T-cell (primary cell): ENCODE data around the gene CKAP2L. TPM values are rescaled to one million over a fixed set of nuclear protein-coding genes. Genes with fewer than 3 reads are reported as not detected.

Source experiments
- ATAC-seq, 4 experiments: fragments of 200-7000 bp in 3 of 4; fragments of 150-1000 bp in 1 of 4; cut with Tn5 transposase; replicated peaks in 1 of 4; 1 replicate in 3 of 4; 2 replicates in 1 of 4; pipeline ENCODE4 v1.10.0; 2021; ENCODE audit warnings: moderate library complexity in 3 of 4, mild to moderate bottlenecking in 2 of 4, moderate number of reproducible peaks in 1 of 4
- CTCF ChIA-PET, 2 donors: fragments of 300-600 bp; sonication (Branson Sonifier 250); formaldehyde crosslinking; loops; one replicate each; lab custom pipeline; 2022; ENCODE audit warnings: antibody characterized with exemption in 2 of 2; lab: Charles Lee
- POLR2A ChIA-PET, 2 donors: fragments of 300-600 bp; sonication (Branson Sonifier 250); formaldehyde crosslinking; loops; one replicate each; lab custom pipeline; 2022; ENCODE audit warnings: antibody characterized with exemption in 2 of 2; lab: Charles Lee
- DNase-seq, 35 experiments: peaks; one replicate each; pipeline versions ENCODE4 v3.0.0 to v3.0.0-alpha.2; 2013 to 2023
- H3K27ac ChIP-seq: one replicate; pipeline ENCODE4 v1.5.1; 2013; ENCODE audit warnings: low read length
- H3K27me3 ChIP-seq, 2 experiments: replicated peaks in 1 of 2; 1 replicate in 1 of 2; 2 replicates in 1 of 2; pipeline versions ENCODE4 v1.6.1 to v1.7.0; 2013; ENCODE audit warnings: low read length in 1 of 2, mixed read lengths in 1 of 2; ENCODE audit not compliant: control insufficient read depth in 2 of 2, insufficient read depth in 2 of 2; ENCODE audit errors: extremely low read depth in 1 of 2
- H3K36me3 ChIP-seq, 2 donors: 1 replicate in 1 of 2; 2 replicates in 1 of 2; pipeline versions ENCODE4 v1.6.1 to v1.7.0; 2013; ENCODE audit warnings: low read length in 1 of 2; ENCODE audit not compliant: control insufficient read depth in 2 of 2, insufficient read depth in 1 of 2; ENCODE audit errors: extremely low read depth in 1 of 2
- H3K4me1 ChIP-seq, 2 experiments: 1 replicate in 1 of 2; 2 replicates in 1 of 2; pipeline versions ENCODE4 v1.6.1 to v1.7.0; 2013; ENCODE audit warnings: low read length in 2 of 2, mixed read lengths in 1 of 2; ENCODE audit not compliant: insufficient read depth in 2 of 2, control insufficient read depth in 1 of 2; ENCODE audit errors: extremely low read depth in 1 of 2
- H3K4me3 ChIP-seq, 2 donors: 1 replicate in 1 of 2; 2 replicates in 1 of 2; pipeline versions ENCODE4 v1.5.1 to v1.7.0; 2013; ENCODE audit warnings: mild to moderate bottlenecking in 2 of 2, low read length in 1 of 2, moderate library complexity in 1 of 2; ENCODE audit not compliant: control insufficient read depth in 1 of 2; ENCODE audit errors: extremely low read depth in 1 of 2
- H3K9me3 ChIP-seq: 2 replicates; pipeline ENCODE4 v1.7.0; 2013
- H3K27ac Mint-ChIP-seq, 2 donors: one replicate each; pipeline ENCODE4 v1.8.0; 2020 to 2021; ENCODE audit warnings: mild to moderate bottlenecking in 2 of 2, mixed read lengths in 2 of 2
- H3K27me3 Mint-ChIP-seq, 2 donors: one replicate each; pipeline ENCODE4 v1.8.0; 2021 to 2022; ENCODE audit warnings: mixed read lengths in 2 of 2
- H3K36me3 Mint-ChIP-seq: one replicate; pipeline ENCODE4 v1.8.0; 2021; ENCODE audit warnings: mixed read lengths
- H3K4me1 Mint-ChIP-seq, 3 donors: one replicate each; pipeline ENCODE4 v1.8.0; 2020 to 2022; ENCODE audit warnings: mixed read lengths in 3 of 3, mild to moderate bottlenecking in 1 of 3
- H3K4me3 Mint-ChIP-seq, 3 donors: one replicate each; pipeline ENCODE4 v1.8.0; 2020 to 2022; ENCODE audit warnings: mild to moderate bottlenecking in 3 of 3, mixed read lengths in 3 of 3, moderate library complexity in 3 of 3
- H3K9me3 Mint-ChIP-seq, 3 donors: one replicate each; pipeline ENCODE4 v1.8.0; 2020 to 2022; ENCODE audit warnings: mixed read lengths in 3 of 3
- WGBS: methylation state at CpG from one replicate; pipeline ENCODE4 v1.1.5; 2013; ENCODE audit warnings: missing lambda C conversion rate; ENCODE audit not compliant: insufficient coverage; 5-methylcytosine and 5-hydroxymethylcytosine counted together
- total RNA-seq, 35 experiments: library from RNA in 6 of 35; stranded (reverse) in 6 of 35; fragments of 120-200 nt in 1 of 35; gene quantifications; one replicate each; pipeline versions ENCODE4 v1.2.1 to v1.2.4 and lab custom pipeline; 2013 to 2026

Gene CKAP2L
- total RNA-seq, 5 donors from 2014 or later (not counting 1 experiment from before 2014, with no cell fraction given) = 0.22 to 1.5 (median 0.33) TPM

DNA sequence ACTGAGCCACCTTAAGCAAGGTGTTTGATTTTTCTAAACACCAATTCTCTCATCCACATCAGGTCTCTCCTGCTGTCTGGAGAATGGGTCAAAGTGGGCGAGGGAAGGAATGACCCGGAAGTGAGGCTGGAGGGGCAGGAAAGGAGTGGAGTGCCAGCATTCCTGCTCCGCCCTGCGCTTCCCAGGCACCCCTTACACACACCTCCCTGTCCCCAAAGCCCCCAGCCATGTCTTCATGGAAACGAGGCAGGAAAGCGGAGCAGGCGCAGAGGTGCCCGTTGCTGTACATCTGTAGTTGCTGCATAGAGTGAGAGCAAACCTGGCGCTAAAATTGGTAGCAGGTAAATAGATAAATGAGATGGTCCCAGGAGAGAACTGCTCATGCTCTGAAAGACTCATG, 70.8 kb downstream of the CKAP2L start:
- H3K4me1 ChIP-seq = peaks cover 4 to 30% of the 10 kb centered on the region in 2 experiments
- no peak overlapping the region for H3K27ac ChIP-seq
- no peaks in the 10 kb centered on the region for H3K36me3 ChIP-seq
- Mint-ChIP-seq H3K4me3 (no peak overlapping the region), H3K27ac (peak overlapping the region in 1 of 2 donors; percentile 58), H3K27me3 (no peaks in the 10 kb centered on the region), H3K9me3 (no peaks in the 10 kb centered on the region), H3K4me1 (peaks cover 28 to 32% (median 29%) of the 10 kb centered on the region in 3 donors), H3K36me3 (no peaks in the 10 kb centered on the region)
- no peak overlapping the region for H3K4me3 ChIP-seq
- no peaks in the 10 kb centered on the region for H3K27me3 ChIP-seq
- no peaks in the 10 kb centered on the region for H3K9me3 ChIP-seq
- ATAC-seq (no peak), DNase-seq (no peak)
- whole genome bisulfite sequencing = 97% methylated on average over 4 of the region's 9 CpGs
- ChIA-PET POLR2A (interaction anchor here in 1 of 2 donors (0.7 kb wide), 1 partner anchor 12 kb away, joined by 8 read pairs; no protein-coding TSS in a partner anchor), CTCF (interaction anchor here in 1 of 2 donors (1.0 kb wide), 1 partner anchor 64 kb away, joined by 4 read pairs; no protein-coding TSS in a partner anchor)

GRCh38 chr2:112692918-112693317, 71.5 kb downstream of the CKAP2L start:
- H3K9me3 Mint-ChIP-seq = no peaks in the 10 kb centered on the region
- H3K36me3 ChIP-seq = no peaks in the 10 kb centered on the region
- peaks cover 4 to 30% of the 10 kb centered on the region in 2 experiments for H3K4me1 ChIP-seq
- no peak overlapping the region for H3K4me3 Mint-ChIP-seq
- no peaks in the 10 kb centered on the region for H3K27me3 ChIP-seq
- H3K4me1 Mint-ChIP-seq = peaks cover 28 to 32% (median 29%) of the 10 kb centered on the region in 3 donors
- H3K27ac ChIP-seq = peak overlapping the region; percentile 27
- WGBS = no CpG with 5 or more reads among the region's 1 CpG
- H3K27me3 Mint-ChIP-seq = no peaks in the 10 kb centered on the region
- no peak overlapping the region for H3K4me3 ChIP-seq
- ATAC-seq (no peak), DNase-seq (no peak)
- H3K27ac Mint-ChIP-seq = peak overlapping the region; percentile 53 to 86
- H3K9me3 ChIP-seq = no peaks in the 10 kb centered on the region
- POLR2A ChIA-PET = interaction anchor here in 1 of 2 donors (0.9 kb wide), 1 partner anchor 108 kb away, joined by 3 read pairs; the partner anchor contains the start of gene CHCHD5
- H3K36me3 Mint-ChIP-seq = no peaks in the 10 kb centered on the region
- CTCF ChIA-PET = interaction anchor here (0.7 to 4.3 kb wide), 7 partner anchors 45 to 434 kb away, joined by 3 to 40 read pairs (median 4); no protein-coding TSS in a partner anchor

GRCh38 chr2:112692495-112692911, 71.9 kb downstream of the CKAP2L start:
- POLR2A ChIA-PET = interaction anchor here in 1 of 2 donors (0.9 kb wide), 1 partner anchor 108 kb away, joined by 3 read pairs; the partner anchor contains the start of gene CHCHD5
- peak; percentile 72 to 90 (median 80) for ATAC-seq

DNA sequence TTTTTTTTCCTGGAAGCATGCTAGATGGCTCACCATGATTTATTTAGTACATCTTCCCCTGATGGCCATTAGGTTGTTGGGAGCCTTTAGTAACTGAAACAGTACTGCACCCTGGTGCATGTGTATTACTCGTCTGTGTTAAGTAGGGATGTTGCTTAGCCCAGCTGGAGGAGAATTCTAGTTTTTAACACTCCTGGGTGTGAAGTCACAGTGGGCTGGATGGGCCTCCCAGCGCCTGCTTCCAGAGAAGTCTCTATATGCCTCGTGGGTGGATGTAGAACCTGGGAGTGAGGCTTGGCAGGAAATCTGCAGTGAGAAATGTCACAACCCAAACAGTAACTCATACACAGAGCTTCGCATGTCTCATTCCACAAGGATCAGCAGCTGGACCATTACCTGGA, 72.5 kb downstream of the CKAP2L start:
- Mint-ChIP-seq H3K9me3 (no peaks in the 10 kb centered on the region), H3K27me3 (no peaks in the 10 kb centered on the region), H3K36me3 (no peaks in the 10 kb centered on the region), H3K4me3 (no peak overlapping the region), H3K27ac (peak overlapping the region; percentile 13 to 53), H3K4me1 (peaks cover 28 to 32% (median 29%) of the 10 kb centered on the region in 3 donors)
- Histone ChIP-seq H3K4me1 (peaks cover 4 to 30% of the 10 kb centered on the region in 2 experiments), H3K27me3 (no peaks in the 10 kb centered on the region), H3K27ac (no peak overlapping the region), H3K4me3 (no peak overlapping the region), H3K9me3 (no peaks in the 10 kb centered on the region), H3K36me3 (no peaks in the 10 kb centered on the region)
- DNase-seq (no peak), ATAC-seq (no peak)
- ChIA-PET CTCF (interaction anchor here (1.2 to 4.3 kb wide), 8 partner anchors 44 to 433 kb away, joined by 3 to 40 read pairs (median 4); no protein-coding TSS in a partner anchor), POLR2A (interaction anchor here in 1 of 2 donors (0.9 kb wide), 1 partner anchor 107 kb away, joined by 3 read pairs; the partner anchor contains the start of gene CHCHD5)
- WGBS = no CpG with 5 or more reads among the region's 4 CpGs

More at GRCh38 chr2:112692495-112692911, 71.9 kb downstream of the CKAP2L start:
- Histone ChIP-seq H3K27ac (peak overlapping the region; percentile 27), H3K4me3 (no peak overlapping the region), H3K9me3 (no peaks in the 10 kb centered on the region), H3K4me1 (peaks cover 4 to 30% of the 10 kb centered on the region in 2 experiments), H3K36me3 (no peaks in the 10 kb centered on the region), H3K27me3 (no peaks in the 10 kb centered on the region)
- H3K27me3 Mint-ChIP-seq = no peaks in the 10 kb centered on the region
- peak in 31 of 35 experiments; percentile 5 to 58 (median 21) for DNase-seq
- CTCF ChIA-PET = interaction anchor here (0.7 to 4.3 kb wide), 7 partner anchors 45 to 433 kb away, joined by 3 to 40 read pairs (median 4); no protein-coding TSS in a partner anchor
- 7% methylated on average over 5 of the region's 5 CpGs for WGBS
- peaks cover 28 to 32% (median 29%) of the 10 kb centered on the region in 3 donors for H3K4me1 Mint-ChIP-seq
- peak overlapping the region; percentile 53 to 86 for H3K27ac Mint-ChIP-seq
- H3K9me3 Mint-ChIP-seq = no peaks in the 10 kb centered on the region
- no peak overlapping the region for H3K4me3 Mint-ChIP-seq
- no peaks in the 10 kb centered on the region for H3K36me3 Mint-ChIP-seq

- H3K4me1 ChIP-seq = peaks cover 8 to 35% of the 10 kb centered on the region in 2 experiments
- H3K27me3 Mint-ChIP-seq = no peaks in the 10 kb centered on the region
- H3K27me3 ChIP-seq = no peaks in the 10 kb centered on the region
- peak overlapping the region in 2 of 3 donors; percentile 31 to 41 for H3K4me3 Mint-ChIP-seq
- CTCF ChIA-PET = interaction anchor here (0.6 to 4.3 kb wide), 13 partner anchors 41 to 91 kb away, joined by 3 to 40 read pairs (median 4); partner anchors contain the start of gene SLC20A1 (in 2 of the 2)
- DNase-seq = peak; percentile 29 to 80 (median 59)
- H3K36me3 ChIP-seq = no peaks in the 10 kb centered on the region
- peak overlapping the region; percentile 82 to 87 for H3K27ac Mint-ChIP-seq
- no peaks in the 10 kb centered on the region for H3K36me3 Mint-ChIP-seq
- no peak overlapping the region for H3K4me3 ChIP-seq
- peak; percentile 74 to 94 (median 84) for ATAC-seq
- no peaks in the 10 kb centered on the region for H3K9me3 ChIP-seq
- H3K9me3 Mint-ChIP-seq = no peaks in the 10 kb centered on the region
- H3K27ac ChIP-seq = no peak overlapping the region
- H3K4me1 Mint-ChIP-seq = peaks cover 28 to 35% (median 29%) of the 10 kb centered on the region in 3 donors
- 14% methylated on average over 4 of the region's 9 CpGs for WGBS
- POLR2A ChIA-PET = no interaction called here
Observed at GRCh38 chr2:112690853-112691401, 73.5 kb downstream of the CKAP2L start.
